Nephron progenitor cell (in vitro differentiated cells): ENCODE data around the gene TXNRD2.

Experiments used
- DNase-seq: peaks from one replicate; pipeline ENCODE4 v3.0.0; 2021
- H3K27ac Mint-ChIP-seq: 2 replicates; pipeline ENCODE4 v1.8.0; 2021; ENCODE audit warnings: mild to moderate bottlenecking, moderate library complexity, mixed read lengths
- H3K27me3 Mint-ChIP-seq: 2 replicates; pipeline ENCODE4 v1.8.0; 2021; ENCODE audit warnings: mild to moderate bottlenecking, low read depth, mixed read lengths; ENCODE audit not compliant: poor library complexity
- H3K36me3 Mint-ChIP-seq: 2 replicates; pipeline ENCODE4 v1.8.0; 2021; ENCODE audit warnings: low read depth, mixed read lengths
- H3K4me1 Mint-ChIP-seq: 2 replicates; pipeline ENCODE4 v1.8.0; 2021; ENCODE audit warnings: mixed read lengths
- H3K4me3 Mint-ChIP-seq: 2 replicates; pipeline ENCODE4 v1.8.0; 2021; ENCODE audit warnings: mild to moderate bottlenecking, moderate library complexity, mixed read lengths
- H3K9me3 Mint-ChIP-seq: 2 replicates; pipeline ENCODE4 v1.8.0; 2021; ENCODE audit warnings: mild to moderate bottlenecking, moderate library complexity, mixed read lengths
- CTCF ChIP-seq: fragments of 200-600 bp; sonication (generic); IDR thresholded peaks from 2 replicates; pipeline ENCODE4 v1.5.0; 2021; ENCODE audit warnings: antibody characterized with exemption

TXNRD2 gene

GRCh38 chr22:19844377-19845053 is 97.1 kb downstream of the TXNRD2 start:
- no peak overlapping the region for H3K4me3 Mint-ChIP-seq
- H3K27me3 Mint-ChIP-seq = peaks cover 23% of the 10 kb centered on the region
- H3K4me1 Mint-ChIP-seq = peaks cover 23% of the 10 kb centered on the region
- DNase-seq = no peak
- TF ChIP-seq CTCF = no peak
- H3K9me3 Mint-ChIP-seq = no peaks in the 10 kb centered on the region
- H3K36me3 Mint-ChIP-seq = peaks cover 10% of the 10 kb centered on the region
- no peak overlapping the region for H3K27ac Mint-ChIP-seq

DNA sequence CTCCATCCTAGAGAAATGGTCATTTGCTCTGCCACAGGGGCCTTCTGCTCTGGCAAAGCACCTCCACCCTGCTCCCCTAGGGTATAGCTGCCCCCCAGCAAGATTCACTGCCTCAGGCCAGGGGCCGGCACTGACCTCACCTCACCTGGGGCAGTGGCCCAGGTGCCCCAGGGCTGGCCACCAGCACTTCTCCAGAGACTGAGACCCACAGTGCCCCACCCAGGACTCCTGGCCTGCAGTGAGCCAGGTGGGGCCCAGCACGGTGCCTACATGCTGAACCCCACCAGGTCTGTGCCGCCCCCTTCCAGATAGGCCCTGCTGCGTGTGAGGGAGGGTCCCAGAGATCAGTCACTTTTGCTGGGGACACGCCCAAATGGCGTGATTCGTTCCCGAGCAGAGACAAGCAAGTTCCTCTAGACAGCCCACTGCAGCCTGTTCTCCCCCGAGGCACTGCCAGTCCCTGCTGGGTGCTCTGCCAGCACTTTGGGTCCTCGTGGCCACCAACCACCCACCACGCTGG is 97.7 kb downstream of the TXNRD2 start:
- no peak for TF ChIP-seq CTCF
- no peak for DNase-seq
- Mint-ChIP-seq H3K4me3 (no peak overlapping the region), H3K27ac (no peak overlapping the region), H3K27me3 (peaks cover 23% of the 10 kb centered on the region), H3K36me3 (peaks cover 10% of the 10 kb centered on the region), H3K4me1 (peaks cover 23% of the 10 kb centered on the region), H3K9me3 (no peaks in the 10 kb centered on the region)

GRCh38 chr22:19843107-19843856 is 98.3 kb downstream of the TXNRD2 start:
- Mint-ChIP-seq H3K9me3 (no peaks in the 10 kb centered on the region), H3K4me1 (peaks cover 23% of the 10 kb centered on the region), H3K4me3 (no peak overlapping the region), H3K27me3 (peaks cover 22% of the 10 kb centered on the region), H3K36me3 (peaks cover 10% of the 10 kb centered on the region), H3K27ac (no peak overlapping the region)
- no peak for DNase-seq
- no peak for TF ChIP-seq CTCF

- Mint-ChIP-seq H3K27ac (no peak overlapping the region), H3K27me3 (peaks cover 25% of the 10 kb centered on the region), H3K4me3 (no peak overlapping the region), H3K9me3 (no peaks in the 10 kb centered on the region), H3K36me3 (peaks cover 4% of the 10 kb centered on the region), H3K4me1 (peaks cover 23% of the 10 kb centered on the region)
- no peak for TF ChIP-seq CTCF
- DNase-seq = no peak
Measured at GRCh38 chr22:19842393-19843106, 99.1 kb downstream of the TXNRD2 start.

- H3K36me3 Mint-ChIP-seq = no peaks in the 10 kb centered on the region
- no peaks in the 10 kb centered on the region for H3K9me3 Mint-ChIP-seq
- H3K27me3 Mint-ChIP-seq = peaks cover 25% of the 10 kb centered on the region
- no peak overlapping the region for H3K27ac Mint-ChIP-seq
- TF ChIP-seq CTCF = no peak
- no peak overlapping the region for H3K4me3 Mint-ChIP-seq
- DNase-seq = no peak
- H3K4me1 Mint-ChIP-seq = peaks cover 23% of the 10 kb centered on the region
Measured at GRCh38 chr22:19841641-19842392, 99.8 kb downstream of the TXNRD2 start.
